Stimulated activated CD4-positive, alpha-beta T cell treated with anti-CD3 and anti-CD28 coated beads, Interleukin-2, amount 100 ng/mL, for 4 hours (primary cell): Measurements from ENCODE around the gene LYZL6.
"Not testable (repeated sequence)": the region's sequence is repeated elsewhere in the genome, so short reads cannot be mapped to it uniquely, and the experiment has no call there.

Experiments used
- DNase-seq: peaks from one replicate; pipeline ENCODE4 v3.0.0-alpha.2; 2020; ENCODE audit warnings: low read depth

The LYZL6 gene

DNA sequence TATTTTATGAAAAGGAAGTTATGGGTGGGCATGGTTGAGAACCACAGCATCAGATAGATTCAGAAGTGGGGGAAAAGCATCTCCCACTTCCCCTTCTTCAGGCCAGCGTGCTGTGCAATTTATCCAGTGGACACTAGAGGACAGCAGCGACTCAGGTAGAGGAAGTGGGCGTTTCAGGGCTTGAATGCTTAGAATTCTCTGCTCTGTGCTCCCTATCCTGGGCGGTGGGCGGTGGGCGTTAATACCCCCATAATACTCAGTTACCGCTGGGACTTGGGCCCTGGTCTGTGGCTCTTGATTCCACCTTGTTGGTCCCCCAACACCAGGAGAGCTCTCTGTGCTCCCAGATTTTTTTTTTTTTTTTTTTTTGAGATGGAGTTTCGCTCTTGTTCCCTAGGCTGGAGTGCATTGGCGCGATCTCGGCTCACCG, 3.7 kb upstream of the LYZL6 start:
- DNase-seq: peak; percentile 1

DNA sequence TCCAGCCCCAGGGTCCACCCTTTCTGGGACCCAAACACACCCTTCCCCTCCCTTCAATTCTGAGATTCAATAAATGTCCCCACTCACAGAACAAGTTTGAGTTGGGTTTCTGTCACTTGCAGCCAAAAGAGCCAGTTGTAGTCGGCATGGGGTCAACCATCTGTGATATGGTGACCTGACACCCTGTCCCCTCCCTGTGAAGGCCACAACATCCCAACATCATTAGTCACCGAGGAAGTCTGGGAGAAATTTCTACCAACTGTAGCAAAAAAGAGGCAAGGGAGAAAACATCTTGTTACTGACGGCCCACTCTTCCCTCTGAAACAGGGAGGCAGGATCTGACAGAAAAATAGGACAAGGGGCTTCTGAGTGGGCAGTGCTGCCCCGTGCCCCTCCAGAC, 638 bp upstream of the LYZL6 start:
- no peak for DNase-seq

DNA sequence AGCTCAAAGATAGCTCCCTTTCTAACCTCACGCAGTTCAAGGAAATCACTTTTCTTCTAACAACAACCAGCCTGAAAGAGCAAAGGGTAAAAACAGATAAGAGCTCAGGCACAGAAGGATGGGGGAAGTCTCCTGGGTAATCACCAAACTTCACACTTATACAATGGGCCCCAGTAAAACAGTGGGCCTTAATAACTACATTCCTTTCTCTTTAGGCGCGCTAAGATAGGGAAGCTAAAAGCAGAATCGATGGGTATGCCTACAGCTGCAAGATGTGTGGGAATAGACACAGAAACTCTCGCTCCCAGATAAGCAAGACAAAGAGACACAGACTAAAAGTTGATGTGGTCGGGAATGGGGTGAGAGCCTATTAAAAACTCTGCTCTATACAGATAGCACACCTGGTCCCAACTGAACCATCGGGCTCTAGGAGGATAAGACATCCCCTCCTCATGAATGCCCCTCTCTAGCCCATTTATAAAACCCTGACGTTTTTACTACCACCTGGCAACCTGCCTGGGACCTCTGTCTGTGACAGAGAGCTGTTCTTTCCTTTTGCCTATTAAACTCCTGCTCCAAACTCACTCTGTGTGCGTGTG, 826 bp downstream of the LYZL6 start:
- DNase-seq: no peak

DNA sequence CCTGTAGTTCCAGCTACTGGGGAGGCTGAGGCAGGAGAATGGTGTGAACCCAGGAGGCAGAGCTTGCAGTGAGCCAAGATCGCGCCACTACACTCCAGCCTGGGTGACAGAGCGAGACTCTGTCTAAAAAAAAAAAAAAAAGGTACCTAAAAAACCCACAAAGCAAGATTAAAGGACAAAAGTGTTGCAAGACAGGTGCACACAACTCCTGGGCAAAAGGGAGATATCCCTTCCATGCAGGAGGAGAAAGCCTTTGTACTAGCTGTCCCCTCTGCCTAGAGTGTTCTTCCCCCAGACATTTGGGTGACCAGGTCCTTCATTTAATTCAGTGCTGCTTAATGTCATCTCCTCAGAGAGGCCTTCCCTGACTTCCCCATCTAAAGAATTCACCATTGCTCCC, 5.0 kb downstream of the LYZL6 start:
- not testable (repeated sequence) for DNase-seq

DNA sequence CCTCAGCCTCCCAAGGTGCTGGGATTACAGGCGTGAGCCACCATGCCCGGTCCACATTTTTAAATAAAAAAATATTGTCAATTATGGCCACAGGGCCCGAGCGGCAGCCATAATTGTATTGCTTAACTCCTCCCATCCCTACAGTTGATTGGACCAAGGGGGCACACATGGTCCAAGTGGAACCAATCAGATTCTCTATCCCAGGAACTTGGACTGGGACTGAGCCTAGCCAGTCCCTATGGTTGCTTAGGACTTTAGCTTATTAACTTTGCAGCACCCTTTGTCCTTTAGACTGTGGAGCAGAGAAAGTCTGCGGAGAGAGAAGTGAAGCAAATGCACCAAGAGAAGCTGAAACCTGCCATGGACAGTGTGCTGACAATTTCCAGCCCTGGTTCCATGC, 7.5 kb downstream of the LYZL6 start:
- DNase-seq: no peak

DNA sequence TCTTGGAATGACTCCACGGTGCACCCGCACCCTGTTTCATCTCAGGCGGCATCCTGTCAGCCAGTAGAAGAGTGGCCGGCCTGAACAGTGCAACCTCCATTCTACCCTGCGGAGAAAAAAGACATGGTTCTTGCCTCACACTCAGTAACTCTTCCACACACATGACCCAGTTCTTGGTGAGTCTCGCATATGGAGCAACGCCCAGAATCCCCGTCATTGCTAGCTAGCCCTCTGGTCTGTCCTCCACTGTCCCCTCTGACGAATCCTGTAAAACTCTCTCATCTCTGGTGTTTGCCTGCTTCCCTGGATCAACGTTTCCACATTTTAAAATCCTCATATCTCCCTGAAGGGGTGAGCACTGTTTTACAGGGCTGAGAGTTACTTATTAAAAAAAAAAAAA, 8.8 kb downstream of the LYZL6 start:
- no peak for DNase-seq

DNA sequence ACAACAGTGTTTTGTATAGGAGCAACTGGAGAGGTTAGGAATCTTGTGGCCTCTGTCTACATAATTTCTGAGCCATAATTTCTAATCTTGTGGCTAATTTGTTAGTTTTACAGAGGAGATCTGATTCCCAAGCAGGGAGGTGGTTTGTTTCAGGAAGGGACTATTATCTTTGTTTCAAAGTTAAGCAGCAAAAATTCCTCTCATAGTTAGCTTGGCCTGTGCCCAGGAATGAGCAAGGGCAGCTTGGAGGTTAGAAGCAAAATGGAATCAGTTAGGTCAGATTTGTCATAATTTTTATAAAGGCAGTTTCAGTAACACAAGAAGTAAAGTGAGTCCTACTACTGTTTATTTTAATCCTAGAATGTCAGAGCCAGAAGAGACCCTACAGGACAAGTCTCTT, 10.9 kb downstream of the LYZL6 start:
- no peak for DNase-seq

DNA sequence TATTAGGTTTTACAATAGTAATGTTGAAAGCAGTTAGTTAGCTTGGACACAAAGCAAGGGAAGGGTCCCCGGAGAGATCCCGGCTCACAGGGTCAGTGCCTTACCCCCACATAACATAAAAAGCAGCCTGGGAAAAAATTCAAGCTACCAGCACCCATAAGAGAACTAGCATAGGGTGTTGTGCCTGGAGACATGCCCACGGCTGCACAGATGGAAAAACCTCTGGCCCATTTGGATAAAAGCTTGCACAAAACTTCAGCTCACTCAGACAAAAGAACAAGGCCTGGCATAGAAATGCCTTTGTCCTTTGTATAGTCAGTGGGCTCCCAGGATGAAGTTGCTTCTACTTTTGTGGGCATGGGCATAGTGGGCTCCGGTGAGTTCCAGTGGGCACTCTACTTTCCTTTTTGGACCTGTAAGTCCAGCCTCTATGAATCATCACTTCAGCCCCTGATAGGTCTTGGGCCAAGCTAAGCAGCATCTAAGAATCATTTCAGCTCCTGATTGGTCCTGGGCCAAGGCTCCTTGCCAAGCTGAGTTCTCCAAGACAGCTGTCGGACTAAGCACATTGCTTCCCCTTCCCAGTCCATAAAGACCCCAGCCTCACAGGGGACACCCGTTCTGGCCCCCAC, 11.6 kb downstream of the LYZL6 start:
- no peak for DNase-seq

DNA sequence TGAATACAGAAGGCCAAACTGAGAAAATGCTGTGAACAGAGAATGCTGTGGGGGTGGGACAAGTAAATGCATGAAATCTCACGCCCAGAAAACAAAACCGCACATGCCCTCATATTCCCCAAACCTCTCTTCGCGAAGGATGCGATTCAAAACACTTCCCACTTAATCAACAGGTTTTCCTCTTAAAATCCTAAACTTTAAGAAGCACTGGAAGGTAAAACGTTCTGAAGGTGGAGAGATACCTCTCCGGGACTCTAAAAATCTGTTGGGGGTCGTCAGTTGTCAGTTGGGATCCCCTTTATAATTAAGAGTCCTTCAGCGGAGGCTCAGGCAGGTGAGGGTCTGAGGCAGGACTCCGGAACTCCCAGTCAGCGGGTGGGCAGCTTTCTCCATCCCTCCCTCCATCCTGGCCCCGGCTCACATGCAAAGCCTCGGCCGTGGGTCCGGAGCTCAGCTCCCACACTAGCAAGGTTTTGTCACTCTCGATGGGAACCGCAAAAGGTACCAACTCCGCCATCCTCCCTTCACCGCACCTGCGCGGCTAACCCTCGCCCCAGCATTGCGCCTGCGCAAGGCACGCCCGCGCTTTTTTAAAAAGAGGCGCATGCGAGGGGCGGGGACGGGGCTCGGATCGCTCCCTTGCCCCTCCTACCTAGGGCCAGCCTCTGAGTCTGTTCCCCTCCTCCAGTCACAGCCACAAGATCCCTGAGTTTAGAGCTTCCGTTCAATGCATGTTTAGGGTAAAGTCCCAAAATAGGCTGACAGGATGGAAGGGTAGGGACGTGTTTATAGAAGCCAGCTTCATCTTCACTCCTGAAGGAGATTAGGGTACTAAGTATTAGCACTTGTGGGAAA, 13.1 kb downstream of the LYZL6 start, which contains the start of gene RDM1:
TSS of gene RDM1 (minus strand) at position 563 of the 855 bp plus-strand sequence. CDS start at position 517, 46 bp downstream.
- peak; percentile 57 for DNase-seq

DNA sequence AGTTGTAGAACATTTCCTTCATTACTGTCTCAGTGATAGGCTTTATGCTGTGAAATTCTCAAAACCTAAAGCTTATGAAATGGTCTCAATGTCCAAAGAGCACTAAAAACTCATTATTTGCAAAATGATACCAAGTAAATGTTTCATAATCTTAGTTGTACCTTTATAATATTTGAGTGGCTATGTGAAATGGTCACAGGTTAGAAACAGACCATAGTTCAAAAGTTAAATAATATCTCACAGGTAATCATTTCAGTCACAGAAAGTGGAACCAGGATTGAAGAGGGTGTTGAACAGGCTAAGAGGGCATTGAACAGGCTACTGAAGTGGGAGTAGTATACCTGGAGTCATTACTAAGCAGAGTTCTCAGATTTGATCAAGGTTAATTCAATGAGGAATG, 15.8 kb downstream of the LYZL6 start:
- no peak for DNase-seq

DNA sequence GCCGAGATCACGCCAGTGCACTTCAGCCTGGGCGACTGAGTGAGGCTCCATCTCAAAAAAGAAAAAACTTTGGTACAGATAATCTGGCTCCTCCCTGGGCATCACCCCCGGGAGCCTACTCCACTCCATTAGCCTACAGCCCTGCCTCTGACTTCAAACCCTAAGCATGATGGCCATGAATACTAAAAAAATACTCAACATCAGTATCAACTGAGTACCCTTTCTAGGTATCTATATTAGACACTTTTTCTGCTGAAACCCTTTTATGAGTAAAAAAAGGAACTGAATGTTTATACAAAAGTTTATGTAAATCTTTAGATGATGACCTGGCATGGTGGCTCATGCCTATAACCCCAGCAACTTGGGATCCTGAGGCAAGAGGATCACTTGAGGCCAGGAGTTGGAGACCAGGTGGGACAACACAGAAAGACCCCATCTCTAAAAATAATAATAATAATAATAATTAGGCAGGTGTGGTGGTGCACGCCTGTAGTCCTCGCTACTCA, 19.9 kb downstream of the LYZL6 start:
- no peak for DNase-seq

DNA sequence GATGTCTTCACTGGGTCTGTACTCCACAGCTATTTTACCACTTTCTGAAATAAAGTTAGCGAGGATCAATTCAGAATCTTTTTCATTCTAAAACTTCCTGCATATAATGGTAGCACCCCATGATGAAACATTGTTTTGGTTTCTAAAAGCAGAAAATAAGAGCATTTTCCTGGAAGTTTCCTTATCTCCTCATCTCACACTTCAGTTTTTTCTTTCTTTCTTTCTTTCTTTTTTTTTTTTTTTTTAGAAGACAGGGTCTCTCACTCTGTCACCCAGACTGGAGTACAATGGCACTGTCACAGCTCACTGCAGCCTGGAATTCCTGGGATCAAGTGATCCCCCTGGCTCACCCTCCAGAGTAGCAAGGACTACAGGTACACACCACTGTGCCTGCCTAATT, 23.3 kb downstream of the LYZL6 start:
- DNase-seq: no peak

DNA sequence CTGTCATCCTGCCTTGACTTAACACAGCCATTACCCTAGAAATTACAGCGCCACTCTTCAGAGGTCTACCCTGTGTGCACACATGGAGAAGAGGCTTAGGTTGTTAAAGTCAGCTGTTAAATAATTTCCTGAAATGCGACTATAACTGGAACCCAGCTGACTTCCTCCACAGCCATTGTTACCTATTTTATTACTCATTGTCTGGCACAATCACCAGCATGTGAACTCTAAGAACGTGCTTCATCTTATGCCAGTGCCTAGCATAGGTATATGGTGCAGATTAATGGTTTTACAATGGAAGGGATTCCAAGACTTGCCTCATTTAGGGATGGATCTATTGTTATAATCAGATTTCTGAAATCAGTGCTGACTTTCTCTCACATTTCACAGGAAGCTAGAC, 24.8 kb downstream of the LYZL6 start:
- DNase-seq: no peak

DNA sequence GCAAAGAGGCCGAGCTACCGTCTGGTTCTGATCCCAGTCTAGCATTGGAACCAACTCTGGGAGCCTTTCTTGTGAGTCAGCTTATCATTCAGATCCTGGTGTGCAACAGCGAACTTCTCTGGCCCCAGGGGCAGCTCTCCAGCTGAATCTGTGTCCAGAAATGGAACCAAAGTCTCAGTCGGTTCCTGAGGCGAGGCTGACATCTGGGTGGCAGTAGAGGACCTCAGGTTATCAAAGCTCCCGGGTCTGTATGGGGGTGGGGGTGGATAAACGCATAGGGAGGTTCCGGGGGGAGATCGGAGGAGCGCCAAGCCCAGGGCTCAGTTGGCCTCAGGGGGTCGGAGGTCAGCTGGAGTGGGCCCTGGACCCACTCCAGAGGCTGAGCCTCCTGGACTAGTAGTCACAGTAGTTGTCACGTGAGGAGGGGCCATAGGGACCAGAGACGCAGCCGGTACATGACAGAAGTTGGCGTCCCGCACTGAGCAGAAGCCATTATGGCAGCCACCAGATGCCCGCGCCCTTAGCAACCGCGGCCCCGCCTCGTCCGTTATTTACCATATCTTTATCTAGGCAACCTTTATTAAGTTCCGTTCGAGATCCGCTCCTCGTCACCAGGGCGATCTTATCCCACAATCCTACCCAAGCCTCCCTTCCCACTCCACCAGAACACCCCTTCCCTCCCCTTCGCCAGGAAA, 25.8 kb downstream of the LYZL6 start:
- DNase-seq: no peak

DNA sequence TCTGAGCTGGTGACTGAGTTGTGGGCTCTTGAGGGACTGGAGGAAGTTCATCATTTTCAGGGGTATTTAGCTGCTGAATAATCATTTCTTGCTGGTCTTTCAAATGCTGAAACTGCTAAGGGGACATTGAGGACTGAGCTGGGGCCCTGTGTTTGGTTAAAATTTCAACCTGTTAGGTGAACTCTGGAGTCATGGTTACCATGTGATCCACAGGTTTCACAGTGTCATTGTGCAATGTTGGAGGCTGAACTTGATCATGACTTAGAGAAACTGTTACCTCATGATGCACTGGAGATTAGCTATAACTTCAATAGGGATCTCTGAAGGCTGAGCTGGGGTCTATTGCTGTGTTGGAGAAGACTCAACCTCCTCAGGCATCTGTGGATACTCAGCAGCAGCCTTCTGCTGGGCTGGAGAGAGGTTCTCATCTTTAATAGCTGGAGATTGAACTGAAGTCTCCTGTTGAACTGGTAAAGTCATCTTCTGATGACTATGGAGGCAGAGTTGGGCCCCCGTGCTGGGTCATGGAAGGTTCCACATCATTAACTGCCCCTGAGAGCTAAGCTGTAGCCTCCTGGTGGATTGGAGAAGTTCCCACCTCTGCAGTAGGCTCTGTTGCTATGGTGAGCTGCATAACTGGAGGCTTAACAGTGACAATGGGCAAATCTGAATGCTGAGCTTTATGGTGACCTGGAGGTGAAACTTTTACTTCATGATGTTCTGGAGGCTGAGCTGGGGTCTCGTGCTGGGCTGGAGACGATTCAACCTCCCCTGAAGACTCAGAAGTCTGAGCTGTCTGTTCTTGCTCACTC, 28.2 kb downstream of the LYZL6 start:
- no peak for DNase-seq

DNA sequence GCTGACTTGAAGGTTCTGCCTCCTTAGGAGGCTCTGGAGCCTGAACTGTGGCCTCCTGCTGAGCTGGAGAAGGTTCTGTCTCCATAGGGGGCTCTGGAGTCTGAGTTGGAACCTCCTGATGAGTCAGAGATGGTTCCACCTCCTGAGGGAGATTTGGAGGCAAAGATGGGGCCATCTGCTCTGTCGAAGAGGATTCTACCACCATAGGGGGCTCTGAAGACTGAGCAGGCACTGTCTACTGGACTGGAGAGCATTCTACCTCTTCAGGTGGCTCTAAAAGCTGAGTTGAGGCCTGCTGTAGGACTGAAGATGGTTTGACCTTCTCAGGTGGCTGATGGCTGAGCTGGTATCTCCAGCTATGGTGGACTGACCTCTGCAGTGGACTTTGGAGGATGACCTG, 29.2 kb downstream of the LYZL6 start:
- no peak for DNase-seq

DNA sequence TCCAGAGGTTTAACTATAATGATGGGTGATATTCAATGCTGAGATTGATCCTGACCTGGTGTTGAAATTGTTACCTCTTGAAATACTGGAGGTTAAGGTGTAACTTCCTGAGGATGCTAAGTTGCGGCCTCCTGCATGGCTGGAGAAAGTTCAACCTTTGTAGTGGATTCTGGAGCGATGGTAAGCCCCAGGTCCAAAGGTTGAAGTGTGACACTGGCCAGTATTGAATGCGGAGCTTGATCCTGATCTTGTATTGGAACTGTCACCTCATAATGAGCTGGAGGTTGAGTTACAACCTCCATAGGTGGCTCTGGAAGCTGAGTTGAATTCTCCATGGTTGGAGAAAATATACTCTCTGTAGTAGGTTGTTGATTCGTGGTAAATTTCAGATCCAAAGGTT, 29.9 kb downstream of the LYZL6 start:
- no peak for DNase-seq

DNA sequence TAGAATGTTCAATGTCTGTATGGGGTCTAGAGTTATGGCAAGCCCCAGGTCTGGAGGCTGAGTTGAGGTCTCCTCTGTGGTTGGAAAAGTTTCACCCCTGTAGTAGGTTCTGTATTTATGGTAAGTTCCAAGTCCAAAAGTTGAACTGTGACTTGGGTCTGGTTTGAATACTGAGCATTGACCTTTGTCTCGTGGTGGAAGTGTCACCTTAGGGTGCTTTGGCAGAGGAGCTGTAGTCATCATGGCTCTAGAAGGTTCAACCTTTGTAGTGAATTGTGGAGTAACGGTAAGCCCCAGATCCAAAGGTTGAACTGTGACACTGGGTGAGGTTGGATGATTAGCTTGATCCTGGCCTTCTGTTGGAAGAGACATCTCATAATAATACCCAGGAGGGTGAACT, 30.6 kb downstream of the LYZL6 start:
- no peak for DNase-seq

DNA sequence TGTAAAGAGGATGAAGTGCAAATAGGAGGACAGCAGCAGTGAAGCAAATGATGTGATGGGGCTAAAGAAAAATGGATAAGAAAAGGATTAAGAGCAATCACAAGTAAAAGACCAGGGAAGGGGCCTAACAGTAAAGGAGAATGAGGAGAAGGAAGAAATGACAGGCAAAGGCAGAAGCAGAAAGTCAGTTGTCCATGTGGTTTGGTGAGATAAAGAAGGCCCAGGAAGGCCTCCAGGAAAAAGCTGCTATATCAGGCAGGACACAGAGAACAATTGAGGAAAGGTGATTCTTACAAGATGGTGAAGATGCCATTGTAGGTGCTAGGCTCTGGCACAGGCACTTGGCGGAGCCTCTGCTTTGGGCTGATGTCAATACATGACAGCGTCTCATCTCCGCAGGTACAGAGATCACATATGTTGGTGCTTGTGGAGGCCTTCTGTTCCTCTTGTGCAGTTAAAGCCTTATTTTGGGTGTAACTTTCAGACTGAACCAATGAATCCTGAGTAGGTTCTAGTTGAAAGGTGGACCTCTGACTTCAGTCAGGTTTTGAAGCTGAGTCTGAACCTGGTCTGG, 31.1 kb downstream of the LYZL6 start:
- DNase-seq: no peak

DNA sequence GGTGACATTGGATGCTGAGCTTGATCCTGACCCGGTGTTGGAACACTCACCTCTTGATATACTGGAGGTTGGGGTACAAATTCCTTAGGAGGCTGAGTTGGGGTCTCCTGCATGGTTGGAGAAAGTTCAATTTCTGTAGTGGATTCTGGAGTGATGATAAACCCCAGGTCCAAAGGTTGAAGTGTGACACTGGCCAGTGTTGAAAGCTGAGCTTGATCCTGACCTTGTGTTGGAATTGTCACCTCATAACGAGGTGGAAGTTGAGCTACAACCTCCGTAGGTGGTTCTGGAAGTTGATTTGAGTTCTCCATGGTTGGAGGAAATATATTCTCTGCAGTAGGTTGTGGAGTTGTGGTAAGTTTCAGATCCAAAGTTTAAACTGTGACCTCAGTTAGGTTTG, 34.1 kb downstream of the LYZL6 start:
- no peak for DNase-seq

DNA sequence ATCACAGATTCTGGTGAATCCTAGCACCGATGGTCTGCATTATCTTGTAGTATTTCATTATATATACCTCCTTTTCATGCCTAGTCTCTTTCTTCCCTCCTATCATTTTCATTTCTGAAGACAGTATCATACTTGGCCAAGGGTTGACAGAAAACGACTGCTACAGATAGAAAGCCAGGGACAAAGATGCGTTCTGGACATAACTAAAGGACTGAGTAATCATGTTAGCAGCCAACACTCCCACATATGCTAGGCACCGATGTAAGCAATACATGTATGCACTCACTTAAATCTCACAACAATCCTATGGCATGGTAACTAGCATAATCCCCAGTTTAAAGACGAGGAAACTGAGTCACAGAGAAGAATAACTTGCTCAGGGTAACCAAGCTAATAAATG, 35.8 kb downstream of the LYZL6 start:
- DNase-seq: no peak
